ENCODE data around the gene TUBGCP2.

GRCh38 chr10:133294189-133294588 is 14.5 kb downstream of the TUBGCP2 start:
- TF ChIP-seq CTCF (IDR thresholded peaks at IDR 0.05; ENCODE audit: borderline replicate concordance, extremely low read depth, low read length, poor library complexity, severe bottlenecking) (no peak), EZH2 (IDR thresholded peaks at IDR 0.05; ENCODE audit: borderline replicate concordance, low read depth, low read length, severe bottlenecking) (no peak)
